Activated T-cell treated with anti-CD3 and anti-CD28 coated beads for 1 hour (primary cell): ENCODE data around the gene FBXO47.
"Not testable (repeated sequence)": the region's sequence is repeated elsewhere in the genome, so short reads cannot be mapped to it uniquely, and the experiment has no call there.

Experiments
- DNase-seq: peaks from one replicate; pipeline ENCODE4 v3.0.0-alpha.2; 2020; ENCODE audit warnings: low read depth

Gene FBXO47

GRCh38 chr17:38921756-38922411 is 45.3 kb downstream of the FBXO47 start:
- no peak for DNase-seq

- no peak for DNase-seq
These were observed 46.6 kb downstream of the FBXO47 start for GRCh38 chr17:38920374-38921291.

GRCh38 chr17:38919316-38920078 is 47.7 kb downstream of the FBXO47 start:
- no peak for DNase-seq

GRCh38 chr17:38918916-38919315 is 48.3 kb downstream of the FBXO47 start:
- no peak for DNase-seq

- no peak for DNase-seq
These were observed 48.9 kb downstream of the FBXO47 start for GRCh38 chr17:38918129-38918913.

- DNase-seq, result no peak
These were observed 49.9 kb downstream of the FBXO47 start for GRCh38 chr17:38917259-38917658.

- no peak for DNase-seq
These were observed 50.4 kb downstream of the FBXO47 start for GRCh38 chr17:38916771-38917170.

GRCh38 chr17:38915639-38915995 is 51.6 kb downstream of the FBXO47 start:
- no peak for DNase-seq

GRCh38 chr17:38914741-38915638 is 52.2 kb downstream of the FBXO47 start:
- no peak for DNase-seq

- no peak for DNase-seq
These were observed 54.9 kb downstream of the FBXO47 start for GRCh38 chr17:38912221-38912813.

GRCh38 chr17:38911731-38912081 is 55.5 kb downstream of the FBXO47 start:
- not testable (repeated sequence) for DNase-seq

- DNase-seq, result no peak
These were observed 56.0 kb downstream of the FBXO47 start for GRCh38 chr17:38911081-38911730.

- no peak for DNase-seq
These were observed 56.9 kb downstream of the FBXO47 start for GRCh38 chr17:38910325-38910724.

GRCh38 chr17:38908676-38909181 is 58.5 kb downstream of the FBXO47 start:
- no peak for DNase-seq

GRCh38 chr17:38907930-38908675 is 59.1 kb downstream of the FBXO47 start:
- DNase-seq, result no peak

- DNase-seq, result no peak
These were observed 60.6 kb downstream of the FBXO47 start for GRCh38 chr17:38906460-38907228.

GRCh38 chr17:38905375-38905774 is 61.8 kb downstream of the FBXO47 start:
- DNase-seq, result no peak

- DNase-seq, result no peak
These were observed 62.3 kb downstream of the FBXO47 start for GRCh38 chr17:38904892-38905291.
